ENCODE measurements around the gene ZNF593OS. TPM values are rescaled to one million over a fixed set of nuclear protein-coding genes. Genes with fewer than 3 reads are reported as not detected.

ZNF593OS gene
- total and polyA plus RNA-seq, 8 donors = 0.35 to 0.68 TPM; not detected in 6

DNA sequence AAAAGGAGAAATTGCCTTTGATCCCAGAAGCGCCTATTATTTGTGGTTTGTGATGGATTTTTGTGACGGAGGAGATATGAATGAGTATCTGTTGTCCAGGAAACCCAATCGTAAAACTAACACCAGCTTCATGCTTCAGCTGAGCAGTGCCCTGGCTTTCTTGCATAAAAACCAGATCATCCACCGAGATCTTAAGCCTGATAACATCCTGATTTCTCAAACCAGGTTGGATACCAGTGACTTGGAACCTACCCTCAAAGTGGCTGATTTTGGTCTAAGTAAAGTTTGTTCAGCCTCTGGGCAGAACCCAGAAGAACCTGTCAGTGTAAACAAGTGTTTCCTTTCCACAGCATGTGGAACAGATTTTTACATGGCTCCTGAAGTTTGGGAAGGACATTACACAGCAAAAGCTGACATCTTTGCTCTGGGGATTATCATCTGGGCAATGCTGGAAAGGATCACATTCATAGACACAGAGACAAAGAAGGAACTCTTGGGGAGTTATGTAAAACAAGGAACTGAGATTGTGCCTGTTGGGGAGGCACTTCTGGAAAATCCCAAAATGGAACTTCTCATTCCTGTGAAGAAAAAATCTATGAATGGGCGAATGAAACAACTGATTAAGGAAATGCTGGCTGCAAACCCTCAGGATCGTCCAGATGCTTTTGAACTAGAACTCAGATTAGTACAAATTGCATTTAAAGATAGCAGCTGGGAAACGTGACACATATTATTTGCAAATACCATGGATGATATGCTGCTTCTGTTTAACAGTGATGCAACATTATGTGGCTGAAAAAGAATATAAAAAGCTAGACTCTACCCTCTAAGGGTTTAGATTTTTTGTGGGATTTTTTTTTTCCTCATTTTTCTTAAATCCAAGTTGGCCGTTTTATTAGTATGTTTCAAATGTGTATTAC, 49.5 kb downstream of the ZNF593OS start:
- Histone ChIP-seq H3K36me3 (no peaks in the 10 kb centered on the region), H3K4me3 (no peak overlapping the region), H3K9me3 (no peaks in the 10 kb centered on the region), H3K27me3 (no peaks in the 10 kb centered on the region), H3K4me1 (peaks cover 34 to 68% (median 60%) of the 10 kb centered on the region in 3 donors), H3K27ac (peak overlapping the region in 2 of 4 donors; percentile 54 to 70)
- FAIRE-seq (peak; percentile 64), DNase-seq (no peak), ATAC-seq (peak in 2 of 4 donors; percentile 17 to 22)
- intact Hi-C loops (cut with DNase I) = no loop called here
- TF ChIP-seq, protein P1, sequence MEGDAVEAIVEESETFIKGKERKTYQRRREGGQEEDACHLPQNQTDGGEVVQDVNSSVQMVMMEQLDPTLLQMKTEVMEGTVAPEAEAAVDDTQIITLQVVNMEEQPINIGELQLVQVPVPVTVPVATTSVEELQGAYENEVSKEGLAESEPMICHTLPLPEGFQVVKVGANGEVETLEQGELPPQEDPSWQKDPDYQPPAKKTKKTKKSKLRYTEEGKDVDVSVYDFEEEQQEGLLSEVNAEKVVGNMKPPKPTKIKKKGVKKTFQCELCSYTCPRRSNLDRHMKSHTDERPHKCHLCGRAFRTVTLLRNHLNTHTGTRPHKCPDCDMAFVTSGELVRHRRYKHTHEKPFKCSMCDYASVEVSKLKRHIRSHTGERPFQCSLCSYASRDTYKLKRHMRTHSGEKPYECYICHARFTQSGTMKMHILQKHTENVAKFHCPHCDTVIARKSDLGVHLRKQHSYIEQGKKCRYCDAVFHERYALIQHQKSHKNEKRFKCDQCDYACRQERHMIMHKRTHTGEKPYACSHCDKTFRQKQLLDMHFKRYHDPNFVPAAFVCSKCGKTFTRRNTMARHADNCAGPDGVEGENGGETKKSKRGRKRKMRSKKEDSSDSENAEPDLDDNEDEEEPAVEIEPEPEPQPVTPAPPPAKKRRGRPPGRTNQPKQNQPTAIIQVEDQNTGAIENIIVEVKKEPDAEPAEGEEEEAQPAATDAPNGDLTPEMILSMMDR (IDR thresholded peaks at IDR 0.05) = no peak
- 23 to 26% methylated on average over 8 of the region's 8 CpGs for WGBS, 2 donors

DNA sequence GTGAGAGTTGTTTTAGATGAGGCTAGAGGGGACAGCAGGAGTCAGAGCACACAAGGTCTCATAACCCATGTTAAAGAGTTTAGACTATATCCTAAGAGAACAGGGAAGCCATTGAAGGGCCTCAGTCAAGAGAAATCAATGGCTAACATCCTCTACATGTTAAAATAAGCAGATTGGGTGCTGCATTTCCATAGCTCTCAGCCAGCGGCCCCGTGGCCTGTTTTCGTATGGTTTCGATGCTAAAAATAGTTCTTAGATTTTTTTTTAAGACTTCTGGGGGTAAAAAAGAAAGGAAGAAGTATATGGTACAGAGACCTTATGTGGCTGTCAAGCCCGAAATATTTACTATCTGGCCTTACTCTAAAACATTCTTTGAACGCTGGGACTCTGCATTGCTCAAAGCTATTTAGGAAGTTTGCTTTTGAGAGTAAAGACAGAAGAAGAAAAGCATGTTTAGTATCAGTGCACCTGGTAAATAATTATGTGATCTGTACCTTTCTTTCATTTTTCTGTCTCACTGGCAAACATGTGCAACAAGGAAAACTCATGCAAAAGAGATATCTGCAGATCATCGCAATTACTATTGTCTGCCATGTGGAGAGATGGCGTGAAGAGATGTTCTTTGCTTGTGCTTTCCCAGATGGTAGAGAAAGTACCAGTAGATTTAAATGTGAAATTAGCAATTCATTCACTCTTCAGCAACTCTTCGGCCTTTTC, 51.6 kb downstream of the ZNF593OS start:
- 69 to 70% methylated on average over 9 of the region's 9 CpGs for WGBS, 2 donors
- Histone ChIP-seq H3K9me3 (no peaks in the 10 kb centered on the region), H3K27ac (no peak overlapping the region), H3K36me3 (no peaks in the 10 kb centered on the region), H3K4me3 (no peak overlapping the region), H3K27me3 (no peaks in the 10 kb centered on the region), H3K4me1 (peaks cover 33 to 60% (median 47%) of the 10 kb centered on the region in 3 donors)
- intact Hi-C loops (cut with DNase I) = no loop called here
- TF ChIP-seq, protein P1 (IDR thresholded peaks at IDR 0.05) = no peak
- no peak for ATAC-seq
- no peak for DNase-seq
- no peak for FAIRE-seq

Other genes starting within 250 kb of the ZNF593OS start
- gene PAFAH2, start 173.8 kb downstream of the ZNF593OS start, total RNA-seq = 10 to 100 TPM; 11.0 to 19.0 (median 13.7) TPM
- gene PAFAH2, start 173.8 kb downstream of the ZNF593OS start, polyA plus RNA-seq = 10 to 100 TPM; 16.2 to 20.9 TPM
- gene EXTL1, start 150.1 kb downstream of the ZNF593OS start, total RNA-seq = under 1 TPM; 0.04 to 0.25 (median 0.13) TPM
- gene EXTL1, start 150.1 kb downstream of the ZNF593OS start, polyA plus RNA-seq = under 1 TPM; 0.21 to 0.34 TPM
- 100 to 1,000 TPM in 1 of 6 donors, 10 to 100 TPM in 5; 27.0 to 142 (median 56.4) TPM for gene SLC30A2, start 125.7 kb downstream of the ZNF593OS start, total RNA-seq
- gene SLC30A2, start 125.7 kb downstream of the ZNF593OS start, polyA plus RNA-seq = 10 to 100 TPM; 24.1 to 42.4 TPM
- gene TRIM63, start 104.2 kb downstream of the ZNF593OS start, total RNA-seq = under 1 TPM in 4 of 6 donors, not detected in 2; 0.09 to 0.35 (median 0.33) TPM
- under 1 TPM; 0.15 to 0.52 TPM for gene TRIM63, start 104.2 kb downstream of the ZNF593OS start, polyA plus RNA-seq
- 10 to 100 TPM in 1 of 6 donors, 1 to 10 TPM in 5; 5.9 to 12.1 (median 6.6) TPM for gene PDIK1L, start 60.0 kb downstream of the ZNF593OS start, total RNA-seq
- gene PDIK1L, start 60.0 kb downstream of the ZNF593OS start, polyA plus RNA-seq = 1 to 10 TPM; 1.7 to 3.6 TPM
- gene FAM110D, start 12.8 kb downstream of the ZNF593OS start, total RNA-seq = 1 to 10 TPM in 4 of 6 donors, under 1 TPM in 2; 0.79 to 1.7 (median 1.1) TPM
- 1 to 10 TPM; 2.6 to 3.5 TPM for gene FAM110D, start 12.8 kb downstream of the ZNF593OS start, polyA plus RNA-seq
- gene C1orf232, start 2.9 kb downstream of the ZNF593OS start, total RNA-seq = not detected
- not detected for gene C1orf232, start 2.9 kb downstream of the ZNF593OS start, polyA plus RNA-seq
- gene ZNF593, start 1.9 kb downstream of the ZNF593OS start, total RNA-seq = 10 to 100 TPM; 18.4 to 36.7 (median 22.1) TPM
- 10 to 100 TPM; 69.9 to 80.7 TPM for gene ZNF593, start 1.9 kb downstream of the ZNF593OS start, polyA plus RNA-seq
- gene CNKSR1, start 5.7 kb upstream of the ZNF593OS start, total RNA-seq = 10 to 100 TPM; 11.3 to 20.8 (median 14.9) TPM
- 10 to 100 TPM; 46.8 to 48.5 TPM for gene CNKSR1, start 5.7 kb upstream of the ZNF593OS start, polyA plus RNA-seq
- not detected for gene CATSPER4, start 18.8 kb upstream of the ZNF593OS start, total RNA-seq
- under 1 TPM in 1 of 2 donors, not detected in 1; 0.09 TPM for gene CATSPER4, start 18.8 kb upstream of the ZNF593OS start, polyA plus RNA-seq
- 1 to 10 TPM; 2.7 to 6.6 (median 3.7) TPM for gene CEP85, start 62.4 kb upstream of the ZNF593OS start, total RNA-seq
- 1 to 10 TPM; 2.9 to 5.6 TPM for gene CEP85, start 62.4 kb upstream of the ZNF593OS start, polyA plus RNA-seq
- 10 to 100 TPM; 29.1 to 84.2 (median 48.8) TPM for gene SH3BGRL3, start 108.3 kb upstream of the ZNF593OS start, total RNA-seq
- gene SH3BGRL3, start 108.3 kb upstream of the ZNF593OS start, polyA plus RNA-seq = 100 to 1,000 TPM in 1 of 2 donors, 10 to 100 TPM in 1; 61.0 to 109 TPM
- 10 to 100 TPM in 4 of 6 donors, 1 to 10 TPM in 2; 8.7 to 15.9 (median 11.5) TPM for gene UBXN11, start 134.8 kb upstream of the ZNF593OS start, total RNA-seq
- gene UBXN11, start 134.8 kb upstream of the ZNF593OS start, polyA plus RNA-seq = 10 to 100 TPM; 44.0 to 61.6 TPM
- 10 to 100 TPM in 1 of 6 donors, 1 to 10 TPM in 4, under 1 TPM in 1; 0.98 to 13.0 (median 2.5) TPM for gene CD52, start 146.1 kb upstream of the ZNF593OS start, total RNA-seq
- gene CD52, start 146.1 kb upstream of the ZNF593OS start, polyA plus RNA-seq = 1 to 10 TPM; 4.0 to 4.3 TPM
- gene CRYBG2, start 182.3 kb upstream of the ZNF593OS start, total RNA-seq = 1 to 10 TPM in 1 of 6 donors, under 1 TPM in 5; 0.12 to 1.3 (median 0.38) TPM
- gene CRYBG2, start 182.3 kb upstream of the ZNF593OS start, polyA plus RNA-seq = 1 to 10 TPM in 1 of 2 donors, under 1 TPM in 1; 0.73 to 2.0 TPM
- under 1 TPM in 3 of 6 donors, not detected in 3; 0.12 to 0.47 (median 0.14) TPM for gene ZNF683, start 200.9 kb upstream of the ZNF593OS start, total RNA-seq
- under 1 TPM in 1 of 2 donors, not detected in 1; 0.40 TPM for gene ZNF683, start 200.9 kb upstream of the ZNF593OS start, polyA plus RNA-seq
- 1 to 10 TPM in 1 of 6 donors, not detected in 5; 1.2 TPM for gene LIN28A, start 239.0 kb upstream of the ZNF593OS start, total RNA-seq
- gene LIN28A, start 239.0 kb upstream of the ZNF593OS start, polyA plus RNA-seq = not detected

Measured in pancreas (tissue), 10 donors.